ENCODE data around the gene GAB3.

Gene GAB3

GRCh38 chrX:154751669-154752271 lies 893 bp upstream of the GAB3 start:
- no peak for DNase-seq (ENCODE audit: low read depth in 1 of 2, low spot score in 1 of 2)

GRCh38 chrX:154751203-154751668 lies 359 bp upstream of the GAB3 start:
- DNase-seq (ENCODE audit: low read depth in 1 of 2, low spot score in 1 of 2), result no peak

GRCh38 chrX:154749856-154750255 lies 1.0 kb downstream of the GAB3 start:
- DNase-seq (ENCODE audit: low read depth in 1 of 2, low spot score in 1 of 2), result no peak

GRCh38 chrX:154748712-154749339 lies 2.1 kb downstream of the GAB3 start:
- DNase-seq (ENCODE audit: low read depth in 1 of 2, low spot score in 1 of 2), result peak in 1 of 2 donors; percentile 16

GRCh38 chrX:154742613-154743012 lies 8.3 kb downstream of the GAB3 start:
- no peak for DNase-seq (ENCODE audit: low read depth in 1 of 2, low spot score in 1 of 2)

GRCh38 chrX:154739952-154740465 lies 10.9 kb downstream of the GAB3 start:
- DNase-seq (ENCODE audit: low read depth in 1 of 2, low spot score in 1 of 2), result no peak

- no peak for DNase-seq (ENCODE audit: low read depth in 1 of 2, low spot score in 1 of 2)
Measured at GRCh38 chrX:154738011-154738738, 12.7 kb downstream of the GAB3 start.

- no peak for DNase-seq (ENCODE audit: low read depth in 1 of 2, low spot score in 1 of 2)
Measured at GRCh38 chrX:154737136-154737535, 13.7 kb downstream of the GAB3 start.

GRCh38 chrX:154735695-154736393 lies 15.0 kb downstream of the GAB3 start:
- DNase-seq (ENCODE audit: low read depth in 1 of 2, low spot score in 1 of 2), result no peak

GRCh38 chrX:154734061-154734781 lies 16.7 kb downstream of the GAB3 start:
- DNase-seq (ENCODE audit: low read depth in 1 of 2, low spot score in 1 of 2), result no peak

GRCh38 chrX:154733066-154733425 lies 17.8 kb downstream of the GAB3 start:
- no peak for DNase-seq (ENCODE audit: low read depth in 1 of 2, low spot score in 1 of 2)

- no peak for DNase-seq (ENCODE audit: low read depth in 1 of 2, low spot score in 1 of 2)
Measured at GRCh38 chrX:154732421-154733065, 18.3 kb downstream of the GAB3 start.

GRCh38 chrX:154731881-154732280 lies 19.0 kb downstream of the GAB3 start:
- no peak for DNase-seq (ENCODE audit: low read depth in 1 of 2, low spot score in 1 of 2)

GRCh38 chrX:154731184-154731583 lies 19.7 kb downstream of the GAB3 start:
- DNase-seq (ENCODE audit: low read depth in 1 of 2, low spot score in 1 of 2), result no peak

- DNase-seq (ENCODE audit: low read depth in 1 of 2, low spot score in 1 of 2), result no peak
Measured at GRCh38 chrX:154730253-154730891, 20.5 kb downstream of the GAB3 start.

GRCh38 chrX:154729439-154729838 lies 21.4 kb downstream of the GAB3 start:
- no peak for DNase-seq (ENCODE audit: low read depth in 1 of 2, low spot score in 1 of 2)

- no peak for DNase-seq (ENCODE audit: low read depth in 1 of 2, low spot score in 1 of 2)
Measured at GRCh38 chrX:154728431-154729190, 22.3 kb downstream of the GAB3 start.

GRCh38 chrX:154727871-154728270 lies 23.0 kb downstream of the GAB3 start:
- no peak for DNase-seq (ENCODE audit: low read depth in 1 of 2, low spot score in 1 of 2)

- no peak for DNase-seq (ENCODE audit: low read depth in 1 of 2, low spot score in 1 of 2)
Measured at GRCh38 chrX:154727418-154727817, 23.5 kb downstream of the GAB3 start.

All from activated T-helper 1 cell treated with anti-CD3 and anti-CD28 coated beads, Interleukin-2, amount 50 U/mL, for 16 hours (primary cell).